H1 (cell line): ENCODE results near the gene PPM1F. TPM values are rescaled to one million over a fixed set of nuclear protein-coding genes. Genes with fewer than 3 reads are reported as not detected.
"Not testable (repeated sequence)": the region's sequence is repeated elsewhere in the genome, so short reads cannot be mapped to it uniquely, and the experiment has no call there.

Experiments used
- CTCF ChIA-PET: fragments of 300-600 bp; sonication (Branson Sonifier 250); formaldehyde crosslinking; loops from one replicate; lab custom pipeline; 2021; ENCODE audit not compliant: partially characterized antibody; lab: Charles Lee
- POLR2A ChIA-PET: fragments of 300-600 bp; sonication (Branson Sonifier 250); formaldehyde crosslinking; loops from one replicate; lab custom pipeline; 2021; ENCODE audit warnings: inconsistent platforms; ENCODE audit not compliant: partially characterized antibody; lab: Charles Lee
- DNase-seq, 2 experiments: peaks; one replicate each; pipeline versions ENCODE4 v3.0.0 to v3.0.0-alpha.2; 2010 to 2022; ENCODE audit warnings: low spot score in 2 of 2, low read depth in 1 of 2, mixed read lengths in 1 of 2
- FAIRE-seq: peaks from 2 replicates; lab custom pipeline; 2011; peaks lifted over from hg19 to GRCh38; lab: Jason Lieb, UNC
- H2AFZ ChIP-seq: 2 replicates; pipeline ENCODE4 v1.8.1; 2012; ENCODE audit warnings: low read length, inconsistent platforms
- H2AK5ac ChIP-seq: 2 replicates; pipeline ENCODE4 v1.6.1; 2013; ENCODE audit warnings: low read depth, low read length
- H2BK120ac ChIP-seq: replicated peaks from 2 replicates; pipeline ENCODE3; 2013; ENCODE audit warnings: low read depth, low read length, inconsistent platforms
- H2BK12ac ChIP-seq: 2 replicates; pipeline ENCODE4 v1.6.1; 2013; ENCODE audit warnings: low read depth, low read length
- H2BK15ac ChIP-seq: 2 replicates; pipeline ENCODE4 v1.6.1; 2013; ENCODE audit warnings: low read length
- H2BK20ac ChIP-seq: 2 replicates; pipeline ENCODE4 v1.6.1; 2013; ENCODE audit warnings: low read length
- H2BK5ac ChIP-seq: 2 replicates; pipeline ENCODE4 v1.6.1; 2013; ENCODE audit warnings: low read depth, low read length
- H3K14ac ChIP-seq: 2 replicates; pipeline ENCODE4 v1.6.1; 2013; ENCODE audit warnings: inconsistent platforms; ENCODE audit not compliant: insufficient read length
- H3K18ac ChIP-seq: 2 replicates; pipeline ENCODE4 v1.6.1; 2013; ENCODE audit warnings: low read length; ENCODE audit errors: extremely low read depth
- H3K23ac ChIP-seq: 2 replicates; pipeline ENCODE4 v1.6.1; 2013; ENCODE audit warnings: inconsistent platforms; ENCODE audit not compliant: insufficient read length
- H3K23me2 ChIP-seq: 2 replicates; pipeline ENCODE4 v1.6.1; 2013; ENCODE audit warnings: low read depth, low read length
- H3K27ac ChIP-seq: 2 replicates; pipeline ENCODE4 v1.6.1; 2011; ENCODE audit warnings: low read depth, low read length, inconsistent platforms
- H3K27me3 ChIP-seq, 4 experiments: replicated peaks in 1 of 4; 1 replicate in 1 of 4; 2 replicates in 3 of 4; pipeline versions ENCODE4 v1.6.1 to v1.8.1; 2011 to 2013; ENCODE audit warnings: low read length in 3 of 4, mild to moderate bottlenecking in 3 of 4, inconsistent platforms in 2 of 4, mixed read lengths in 2 of 4, moderate library complexity in 1 of 4; ENCODE audit not compliant: control insufficient read depth in 3 of 4, insufficient read depth in 3 of 4; ENCODE audit errors: extremely low read depth in 1 of 4
- H3K36me3 ChIP-seq, 4 experiments: 2 replicates each; pipeline versions ENCODE4 v1.6.1 to v1.8.1; 2011 to 2013; ENCODE audit warnings: mild to moderate bottlenecking in 4 of 4, low read length in 3 of 4, moderate library complexity in 2 of 4, control low read depth in 1 of 4, inconsistent platforms in 1 of 4; ENCODE audit not compliant: insufficient read depth in 4 of 4, control insufficient read depth in 2 of 4
- H3K4ac ChIP-seq: replicated peaks from 2 replicates; pipeline ENCODE3; 2013; ENCODE audit warnings: low read length, low read depth, mixed read lengths, inconsistent platforms; ENCODE audit not compliant: insufficient read length
- H3K4me1 ChIP-seq, 4 experiments: replicated peaks in 1 of 4; 1 replicate in 1 of 4; 2 replicates in 3 of 4; pipeline versions ENCODE4 v1.6.1 to v1.8.1; 2011 to 2013; ENCODE audit warnings: low read length in 3 of 4, inconsistent platforms in 2 of 4, mixed read lengths in 1 of 4; ENCODE audit not compliant: insufficient read depth in 4 of 4, control insufficient read depth in 3 of 4
- H3K4me2 ChIP-seq, 2 experiments: 2 replicates each; pipeline versions ENCODE4 v1.6.1 to v1.8.1; 2011 to 2013; ENCODE audit warnings: low read depth in 2 of 2, low read length in 2 of 2, control low read depth in 1 of 2, inconsistent platforms in 1 of 2, mild to moderate bottlenecking in 1 of 2; ENCODE audit not compliant: insufficient read depth in 1 of 2
- H3K4me3 ChIP-seq, 4 experiments: fragments of 200-600, 300-600 bp in 1 of 4; sonication (generic), shearing (Covaris generic), sonication (Bioruptor Twin) in 1 of 4; 2 replicates each; pipeline versions ENCODE4 v1.5.1 to v1.8.1; 2011 to 2016; ENCODE audit warnings: low read length in 4 of 4, low read depth in 3 of 4, control low read depth in 2 of 4, inconsistent platforms in 2 of 4, mild to moderate bottlenecking in 2 of 4, mixed read lengths in 1 of 4, moderate library complexity in 1 of 4; ENCODE audit not compliant: insufficient read depth in 2 of 4; ENCODE audit errors: extremely low read depth in 1 of 4
- H3K56ac ChIP-seq: replicated peaks from 2 replicates; pipeline ENCODE3; 2013; ENCODE audit warnings: low read depth, mild to moderate bottlenecking, mixed read lengths, low read length, inconsistent platforms; ENCODE audit not compliant: insufficient read length
- H3K79me1 ChIP-seq: 2 replicates; pipeline ENCODE4 v1.6.1; 2013; ENCODE audit warnings: low read depth, low read length, control low read depth
- H3K79me2 ChIP-seq, 2 experiments: 2 replicates each; pipeline versions ENCODE4 v1.6.1 to v1.8.1; 2012 to 2013; ENCODE audit warnings: low read length in 2 of 2, mild to moderate bottlenecking in 2 of 2, inconsistent platforms in 1 of 2; ENCODE audit not compliant: insufficient read depth in 2 of 2, control insufficient read depth in 1 of 2
- H3K9ac ChIP-seq, 4 experiments: replicated peaks in 1 of 4; 1 replicate in 1 of 4; 2 replicates in 3 of 4; pipeline versions ENCODE4 v1.6.1 to v1.8.1; 2011 to 2013; ENCODE audit warnings: low read depth in 3 of 4, low read length in 3 of 4, control low read depth in 2 of 4, mild to moderate bottlenecking in 2 of 4, moderate library complexity in 2 of 4, inconsistent platforms in 1 of 4; ENCODE audit errors: extremely low read depth in 1 of 4
- H3K9me3 ChIP-seq, 2 experiments: 2 replicates each; pipeline versions ENCODE4 v1.6.1 to v1.8.1; 2012 to 2013; ENCODE audit warnings: mild to moderate bottlenecking in 2 of 2, moderate library complexity in 2 of 2, control low read depth in 1 of 2, inconsistent platforms in 1 of 2, low read depth in 1 of 2, low read length in 1 of 2, mixed read lengths in 1 of 2; ENCODE audit not compliant: insufficient read depth in 2 of 2
- H4K20me1 ChIP-seq, 2 experiments: replicated peaks in 1 of 2; 2 replicates each; pipeline versions ENCODE3 to v1.8.1; 2011 to 2013; ENCODE audit warnings: inconsistent platforms in 2 of 2, low read length in 2 of 2, mild to moderate bottlenecking in 1 of 2; ENCODE audit not compliant: insufficient read depth in 2 of 2, control insufficient read depth in 1 of 2
- H4K5ac ChIP-seq: 2 replicates; pipeline ENCODE4 v1.6.1; 2013; ENCODE audit warnings: low read length, low read depth, mixed read lengths, inconsistent platforms; ENCODE audit not compliant: insufficient read length
- H4K8ac ChIP-seq: 2 replicates; pipeline ENCODE4 v1.8.0; 2013; ENCODE audit warnings: mild to moderate bottlenecking, moderate library complexity, low read length, inconsistent platforms; ENCODE audit not compliant: insufficient read depth; ENCODE audit errors: extremely low read depth
- H4K91ac ChIP-seq: replicated peaks from 2 replicates; pipeline ENCODE3; 2013; ENCODE audit warnings: low read length, mixed read lengths, inconsistent platforms; ENCODE audit not compliant: insufficient read length
- WGBS, 2 experiments: shearing (Covaris generic) in 1 of 2; methylation state at CpG; one replicate each; pipeline versions ENCODE4 v1.1.6 to v1.1.7; 2013 to 2015; ENCODE audit warnings: low lambda C conversion rate in 2 of 2, mixed read lengths in 2 of 2, inconsistent platforms in 1 of 2, low coverage in 1 of 2, missing lambda C conversion rate in 1 of 2; ENCODE audit not compliant: insufficient replicate concordance in 2 of 2, insufficient coverage in 1 of 2, insufficient read length in 1 of 2; ENCODE audit errors: extremely low coverage in 1 of 2, missing lambda C conversion rate in 1 of 2; 5-methylcytosine and 5-hydroxymethylcytosine counted together
- polyA plus RNA-seq, 7 experiments: library from polyadenylated mRNA; depleted of rRNA in 3 of 7; stranded (reverse) in 5 of 7; unstranded in 2 of 7; fragments of >200 nt in 5 of 7; fragments of 200-250 nt in 2 of 7; gene quantifications; 1 replicate in 5 of 7; 2 replicates in 1 of 7; 4 replicates in 1 of 7; pipeline versions ENCODE4 v1.2.1 to v1.2.3, GENCODE V29; 2011 to 2013; ENCODE audit warnings: missing spikeins in 2 of 7, mixed read lengths in 2 of 7
- total RNA-seq: library from RNA; stranded (reverse); fragmentation: NEBNext Ultra II Directional; extraction: Animal tissue kit (Norgen Biotek cat#: 25700); gene quantifications from 2 replicates; pipeline ENCODE4 v1.2.1, GENCODE V29; 2021

PPM1F gene
- total and polyA plus RNA-seq, 2 of the 8 experiments (the other 6 are each of a cell fraction or from before 2014, with no cell fraction given): 12.4 to 22.8 TPM

- WGBS, 2 experiments: 82% methylated on average over 3 of the region's 4 CpGs; no CpG with 5 or more reads in 1 of the 2 experiments
- H3K18ac ChIP-seq, H2AK5ac ChIP-seq, H2BK120ac ChIP-seq, H4K20me1 ChIP-seq, H3K79me2 ChIP-seq, H2AFZ ChIP-seq, H3K4me3 ChIP-seq, H2BK20ac ChIP-seq, H3K14ac ChIP-seq, H3K9me3 ChIP-seq, H2BK5ac ChIP-seq, H3K56ac ChIP-seq, H4K91ac ChIP-seq, H3K79me1 ChIP-seq, H3K4ac ChIP-seq, H3K9ac ChIP-seq, H2BK15ac ChIP-seq, H3K4me2 ChIP-seq, POLR2A ChIA-PET, H4K8ac ChIP-seq, H3K23me2 ChIP-seq, FAIRE-seq, DNase-seq, H3K23ac ChIP-seq, H3K4me1 ChIP-seq, H3K27ac ChIP-seq, H2BK12ac ChIP-seq, H3K27me3 ChIP-seq, H3K36me3 ChIP-seq, H4K5ac ChIP-seq: not testable (repeated sequence)
- CTCF ChIA-PET: interaction anchor here (0.9 to 1.2 kb wide), 3 partner anchors 21 to 42 kb away, joined by 3 read pairs; no protein-coding TSS in a partner anchor
These were observed 56.4 kb downstream of the PPM1F start for GRCh38 chr22:21896275-21896674.
